Heart left ventricle (tissue), 16 donors: ENCODE data around the gene PEF1. TPM values are rescaled to one million over a fixed set of nuclear protein-coding genes. Genes with fewer than 3 reads are reported as not detected.

Experiments
- ATAC-seq, 4 donors: fragments of 200-7000 bp; cut with Tn5 transposase; one replicate each; pipeline ENCODE4 v1.9.1; 2020 to 2022; ENCODE audit warnings: moderate library complexity in 4 of 4, mild to moderate bottlenecking in 3 of 4, moderate number of reproducible peaks in 1 of 4
- DNase-seq, 5 donors: peaks; one replicate each; pipeline ENCODE4 v3.0.0-alpha.2; 2020
- H3K27ac ChIP-seq, 12 donors: fragments of 200-600 bp; sonication (generic) in 4 of 12; one replicate each; pipeline versions ENCODE4 v1.5.0 to v1.8.0; 2016 to 2022; ENCODE audit warnings: mild to moderate bottlenecking in 2 of 12
- H3K27me3 ChIP-seq, 9 donors: fragments of 200-600 bp; sonication (generic) in 2 of 9; one replicate each; pipeline versions ENCODE4 v1.5.1 to v1.8.0; 2016 to 2022; ENCODE audit warnings: mild to moderate bottlenecking in 3 of 9
- H3K36me3 ChIP-seq, 9 donors: fragments of 200-600 bp; sonication (generic) in 2 of 9; one replicate each; pipeline versions ENCODE4 v1.5.0 to v1.8.0; 2018 to 2022; ENCODE audit warnings: mild to moderate bottlenecking in 2 of 9
- H3K4me1 ChIP-seq, 12 donors: fragments of 200-600 bp; sonication (generic) in 4 of 12; one replicate each; pipeline versions ENCODE4 v1.5.0 to v1.8.0; 2016 to 2022; ENCODE audit warnings: mild to moderate bottlenecking in 3 of 12
- H3K4me3 ChIP-seq, 12 donors: fragments of 200-600 bp; sonication (generic) in 4 of 12; one replicate each; pipeline versions ENCODE4 v1.5.0 to v1.8.0; 2017 to 2022; ENCODE audit warnings: mild to moderate bottlenecking in 9 of 12, moderate library complexity in 4 of 12
- H3K9me3 ChIP-seq, 12 donors: fragments of 200-600 bp; sonication (generic) in 4 of 12; one replicate each; pipeline versions ENCODE4 v1.5.0 to v1.8.0; 2016 to 2022; ENCODE audit warnings: mild to moderate bottlenecking in 1 of 12
- CTCF ChIP-seq, 12 donors: fragments of 200-600 bp; sonication (generic) in 4 of 12; IDR thresholded peaks; one replicate each; pipeline versions ENCODE4 v1.5.0 to v1.8.0; 2018 to 2022; ENCODE audit warnings: antibody characterized with exemption in 12 of 12, mild to moderate bottlenecking in 5 of 12
- POLR2A ChIP-seq, 2 donors: fragments of 450-650 bp; IDR thresholded peaks; one replicate each; pipeline ENCODE4 v1.6.1; 2017; ENCODE audit warnings: antibody characterized with exemption in 2 of 2, mild to moderate bottlenecking in 2 of 2, moderate library complexity in 2 of 2
- WGBS, 4 donors: extraction: QIAGEN DNeasy Blood & Tissue Kit in 2 of 4; methylation state at CpG; one replicate each; pipeline versions ENCODE4 v1.1.5 to v1.1.7; 2013 to 2018; 5-methylcytosine and 5-hydroxymethylcytosine counted together
- intact Hi-C, 10 donors: fragments of 100-400 bp; cut with DNase I; formaldehyde crosslinking; loops; one replicate each; pipeline versions ENCODE4 v1.11.1 to v1.14.2; 2022
- polyA plus RNA-seq, 2 donors: library from polyadenylated mRNA; stranded (reverse); fragments of 200-250 nt; gene quantifications; one replicate each; pipeline ENCODE4 v1.2.3, GENCODE V29; 2013
- total RNA-seq, 9 donors: library from RNA; depleted of rRNA in 2 of 9; stranded (reverse); fragments of >200 nt in 2 of 9; fragmentation: NEBNext Ultra II Directional in 3 of 9; extraction: Animal tissue kit (Norgen Biotek cat#: 25700) in 3 of 9; gene quantifications; one replicate each; pipeline versions ENCODE4 v1.1.0 to v1.2.4, GENCODE V29; 2016 to 2023
- donor health status: ischemic (EF 13 %, LVEDD 7.1; RV severe dilation, severe dysfunction).
- donor health status: healthy with polysubstance abuse.
- donor health status: DM: no; HTN: yes; CAD: no.
- donor health status: DM: no; HTN: no; CAD: no.
- donor health status: ischemic (EF 25% LVEDD 6.9; RV normal size, moderate dysfunction).
- donor health status: ischemic (EF 25% LVEDD 5.7; RV mildly dilated, moderate dysfunction).
- donor health status: healthy.
- donor health status: DM: yes; HTN: yes; CAD: no.
- donor health status: ischemic (EF 35%, LVEDD 5.7; RV mildly dilated, moderate dysfunction).
- donor health status: nonischemic (EF 11% LVEDD 7.7; RV severe dilation, severe dysfunction).
- donor health status: DM: yes; HTN: yes; CAD: no.
- donor health status: PGD.
- donor health status: ischemic (EF 29% LVEDD 5.4; RV normal size, mild dysfunction).
- donor health status: nonischemic (EF 23%, LVEDD 6.1; RV moderate dilation, normal function).

Gene PEF1
- total and polyA plus RNA-seq, 11 donors, result 32.2 to 106 (median 42.4) TPM

GRCh38 chr1:31669433-31669785 lies 24.7 kb upstream of the PEF1 start:
- no peaks in the 10 kb centered on the region for H3K9me3 ChIP-seq
- peak overlapping the region in 9 of 12 donors; percentile 30 to 56 (median 45) for H3K4me3 ChIP-seq
- WGBS, 4 donors, result 31 to 43% (median 34%) methylated on average over 7 of the region's 7 CpGs
- DNase-seq (no peak), ATAC-seq (no peak)
- peaks cover 0 to 80% (median 54%) of the 10 kb centered on the region in 12 donors for H3K4me1 ChIP-seq
- H3K27ac ChIP-seq, result peak overlapping the region in 11 of 12 donors; percentile 17 to 90 (median 72)
- intact Hi-C loops, result loop anchor here in 6 of 10 donors (5.0 to 10.0 kb wide), 6 partner anchors 33 to 395 kb away; partner anchors contain the start of gene COL16A1 (in 1 of the 6)
- TF ChIP-seq CTCF (IDR thresholded peaks at IDR 0.05) (no peak), POLR2A (IDR thresholded peaks at IDR 0.05) (no peak)
- peaks cover 0 to 4% (median 0%) of the 10 kb centered on the region in 9 donors for H3K27me3 ChIP-seq
- H3K36me3 ChIP-seq, result peaks cover 0 to 6% (median 0%) of the 10 kb centered on the region in 9 donors

GRCh38 chr1:31668303-31668883 lies 23.7 kb upstream of the PEF1 start:
- peaks cover 0 to 4% (median 0%) of the 10 kb centered on the region in 9 donors for H3K27me3 ChIP-seq
- H3K36me3 ChIP-seq, result peaks cover 0 to 6% (median 0%) of the 10 kb centered on the region in 9 donors
- H3K9me3 ChIP-seq, result no peaks in the 10 kb centered on the region
- 79 to 89% (median 79%) methylated on average over 9 to 11 of the region's 11 CpGs for WGBS, 4 donors
- intact Hi-C loops, result loop anchor here in 6 of 10 donors (5.0 to 10.0 kb wide), 6 partner anchors 34 to 396 kb away; partner anchors contain the start of gene COL16A1 (in 1 of the 6)
- no peak overlapping the region for H3K27ac ChIP-seq
- DNase-seq (peak in 1 of 5 donors; percentile 46), ATAC-seq (no peak)
- H3K4me3 ChIP-seq, result no peak overlapping the region
- no peak for TF ChIP-seq CTCF (IDR thresholded peaks at IDR 0.05)
- H3K4me1 ChIP-seq, result peaks cover 0 to 69% (median 48%) of the 10 kb centered on the region in 12 donors

DNA sequence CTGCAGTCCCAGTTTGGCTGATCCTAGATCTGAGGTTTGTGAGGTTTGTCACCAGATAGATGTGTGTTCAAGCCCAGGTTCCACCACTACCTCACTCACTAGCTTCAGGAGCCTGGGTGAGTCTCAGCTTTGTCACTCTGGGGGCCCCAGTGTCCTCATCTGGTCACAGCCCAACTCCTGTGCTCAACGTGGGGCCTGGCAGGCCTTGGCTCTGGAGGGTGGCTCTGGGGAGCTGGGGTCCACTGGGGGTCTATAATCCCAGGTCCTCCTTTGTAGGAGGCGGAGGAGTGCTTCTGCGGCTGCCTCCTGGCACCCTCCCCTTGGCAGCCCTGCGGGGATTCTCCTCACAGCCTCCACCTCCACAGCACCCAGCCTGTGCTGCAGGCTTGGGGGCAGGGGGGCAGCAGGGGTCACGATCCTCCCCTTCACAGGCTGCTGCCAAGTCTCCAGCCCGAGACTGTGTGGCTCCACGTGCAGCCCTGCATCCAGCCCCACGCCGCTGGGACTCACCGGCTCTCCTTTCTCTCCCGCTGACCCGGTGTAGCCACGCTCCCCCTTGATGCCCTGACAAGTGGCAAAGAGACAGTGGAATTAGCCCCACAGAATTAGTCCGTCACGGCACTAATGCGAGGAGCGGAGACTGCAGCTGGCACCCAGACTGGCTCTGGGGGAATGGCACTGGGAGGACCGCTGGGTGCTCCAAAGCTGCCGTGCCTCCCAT lies 22.5 kb upstream of the PEF1 start:
- H3K27ac ChIP-seq, result peak overlapping the region in 1 of 12 donors; percentile 36
- H3K4me3 ChIP-seq, result no peak overlapping the region
- intact Hi-C loops, result loop anchor here in 6 of 10 donors (5.0 to 10.0 kb wide), 6 partner anchors 35 to 398 kb away; partner anchors contain the start of gene COL16A1 (in 1 of the 6)
- H3K9me3 ChIP-seq, result no peaks in the 10 kb centered on the region
- ATAC-seq (no peak), DNase-seq (peak in 1 of 5 donors; percentile 55)
- 85 to 89% (median 87%) methylated on average over 16 to 19 of the region's 19 CpGs for WGBS, 4 donors
- H3K27me3 ChIP-seq, result peaks cover 0 to 4% (median 0%) of the 10 kb centered on the region in 9 donors
- H3K4me1 ChIP-seq, result peaks cover 0 to 58% (median 37%) of the 10 kb centered on the region in 12 donors
- TF ChIP-seq CTCF (IDR thresholded peaks at IDR 0.05) (no peak), POLR2A (IDR thresholded peaks at IDR 0.05) (no peak)
- H3K36me3 ChIP-seq, result peaks cover 0 to 6% (median 0%) of the 10 kb centered on the region in 9 donors
